ENCODE data around the gene ENTR1. TPM values are rescaled to one million over a fixed set of nuclear protein-coding genes. Genes with fewer than 3 reads are reported as not detected.

ENTR1 gene
- total RNA-seq: 25.6 and 38.3 TPM in 2 replicates
- 25.5 and 30.2 TPM in 2 replicates for polyA plus RNA-seq

- Histone ChIP-seq H3K4me3 (peak within 1 kb of the TSS; percentile 99), H3K36me3 (peaks cover 30% of the 10 kb centered on the region), H3K27ac (peak within 1 kb of the TSS; percentile 99), H3K4me1 (ENCODE audit: low read depth) (peaks cover 12% of the 10 kb centered on the region), H3K9me3 (ENCODE audit: low read depth) (no peaks in the 10 kb centered on the region), H3K27me3 (no peaks in the 10 kb centered on the region)
- peak; percentile 92 to 93 for DNase-seq (ENCODE audit: low read depth in 1 of 2, low spot score in 1 of 2)
- no peak for TF ChIP-seq CTCF (IDR thresholded peaks at IDR 0.05; ENCODE audit: low read depth, low read length)
Observed at GRCh38 chr9:136410500-136411287, at the start of gene ENTR1, which contains the start of gene PMPCA. Gene ENTR1 (minus strand): TSS chr9:136410614. CDS start chr9:136410397, 217 bp downstream. Gene PMPCA (plus strand): TSS chr9:136410658. CDS start chr9:136410669, 11 bp downstream.

GRCh38 chr9:136459425-136459824 is 49.0 kb upstream of the ENTR1 start:
- TF ChIP-seq CTCF (IDR thresholded peaks at IDR 0.05; ENCODE audit: low read depth, low read length): no peak
- Histone ChIP-seq H3K4me1 (ENCODE audit: low read depth) (no peaks in the 10 kb centered on the region), H3K27ac (no peak overlapping the region), H3K27me3 (no peaks in the 10 kb centered on the region), H3K9me3 (ENCODE audit: low read depth) (no peaks in the 10 kb centered on the region), H3K36me3 (peaks cover 75% of the 10 kb centered on the region), H3K4me3 (no peak overlapping the region)
- DNase-seq (ENCODE audit: low read depth in 1 of 2, low spot score in 1 of 2): no peak

- no peak for DNase-seq (ENCODE audit: low read depth in 1 of 2, low spot score in 1 of 2)
- Histone ChIP-seq H3K27me3 (no peaks in the 10 kb centered on the region), H3K4me1 (ENCODE audit: low read depth) (no peaks in the 10 kb centered on the region), H3K4me3 (no peak overlapping the region), H3K9me3 (ENCODE audit: low read depth) (no peaks in the 10 kb centered on the region), H3K36me3 (peaks cover 62% of the 10 kb centered on the region), H3K27ac (no peak overlapping the region)
- no peak for TF ChIP-seq CTCF (IDR thresholded peaks at IDR 0.05; ENCODE audit: low read depth, low read length)
Observed at GRCh38 chr9:136457326-136457725, 46.9 kb upstream of the ENTR1 start.

- no peaks in the 10 kb centered on the region for H3K27me3 ChIP-seq
- H3K9me3 ChIP-seq (ENCODE audit: low read depth): no peaks in the 10 kb centered on the region
- H3K4me3 ChIP-seq: no peak overlapping the region
- H3K36me3 ChIP-seq: peaks cover 57% of the 10 kb centered on the region
- no peak for TF ChIP-seq CTCF (IDR thresholded peaks at IDR 0.05; ENCODE audit: low read depth, low read length)
- no peaks in the 10 kb centered on the region for H3K4me1 ChIP-seq (ENCODE audit: low read depth)
- H3K27ac ChIP-seq: no peak overlapping the region
- DNase-seq (ENCODE audit: low read depth in 1 of 2, low spot score in 1 of 2): no peak
Observed at GRCh38 chr9:136456258-136456657, 45.8 kb upstream of the ENTR1 start.

GRCh38 chr9:136455043-136456002 is 44.9 kb upstream of the ENTR1 start:
- Histone ChIP-seq H3K36me3 (peaks cover 57% of the 10 kb centered on the region), H3K9me3 (ENCODE audit: low read depth) (no peaks in the 10 kb centered on the region), H3K4me3 (no peak overlapping the region), H3K27me3 (no peaks in the 10 kb centered on the region), H3K27ac (no peak overlapping the region), H3K4me1 (ENCODE audit: low read depth) (no peaks in the 10 kb centered on the region)
- no peak for TF ChIP-seq CTCF (IDR thresholded peaks at IDR 0.05; ENCODE audit: low read depth, low read length)
- DNase-seq (ENCODE audit: low read depth in 1 of 2, low spot score in 1 of 2): no peak

Data from cardiac muscle cell (in vitro differentiated cells and primary cell).